ENCODE results near the gene KDM8.

Gene KDM8

GRCh38 chr16:27234603-27235002, 31.3 kb downstream of the KDM8 start:
- peak overlapping the region in 1 of 5 donors; percentile 32 for H3K9ac ChIP-seq (ENCODE audit: low read length in 5 of 5)
- H3K36me3 ChIP-seq (ENCODE audit: control insufficient read depth in 5 of 5, insufficient read depth in 5 of 5, low read length in 5 of 5): peaks cover 0 to 39% (median 25%) of the 10 kb centered on the region in 5 donors
- H3K4me1 ChIP-seq (ENCODE audit: control insufficient read depth in 5 of 5, insufficient read depth in 5 of 5, low read length in 5 of 5): peaks cover 5 to 65% (median 33%) of the 10 kb centered on the region in 5 donors
- no peaks in the 10 kb centered on the region for H3K27me3 ChIP-seq (ENCODE audit: control insufficient read depth in 5 of 5, insufficient read depth in 4 of 5, low read length in 5 of 5)
- no peak overlapping the region for H3K4me3 ChIP-seq (ENCODE audit: low read depth in 1 of 5, low read length in 5 of 5)
- H3K9me3 ChIP-seq (ENCODE audit: control insufficient read depth in 5 of 5, low read length in 5 of 5): no peaks in the 10 kb centered on the region
- no peak overlapping the region for H3K27ac ChIP-seq (ENCODE audit: low read depth, low read length)

- H3K4me1 ChIP-seq (ENCODE audit: control insufficient read depth in 5 of 5, insufficient read depth in 5 of 5, low read length in 5 of 5): peaks cover 5 to 64% (median 33%) of the 10 kb centered on the region in 5 donors
- no peaks in the 10 kb centered on the region for H3K27me3 ChIP-seq (ENCODE audit: control insufficient read depth in 5 of 5, insufficient read depth in 4 of 5, low read length in 5 of 5)
- H3K9me3 ChIP-seq (ENCODE audit: control insufficient read depth in 5 of 5, low read length in 5 of 5): no peaks in the 10 kb centered on the region
- peak overlapping the region in 1 of 5 donors; percentile 41 for H3K9ac ChIP-seq (ENCODE audit: low read length in 5 of 5)
- peaks cover 0 to 32% (median 23%) of the 10 kb centered on the region in 5 donors for H3K36me3 ChIP-seq (ENCODE audit: control insufficient read depth in 5 of 5, insufficient read depth in 5 of 5, low read length in 5 of 5)
- H3K4me3 ChIP-seq (ENCODE audit: low read depth in 1 of 5, low read length in 5 of 5): peak overlapping the region in 4 of 5 donors; percentile 18 to 25 (median 21)
- H3K27ac ChIP-seq (ENCODE audit: low read depth, low read length): peak overlapping the region; percentile 35
Observed at GRCh38 chr16:27235055-27235937, 32.0 kb downstream of the KDM8 start.

GRCh38 chr16:27235938-27236245, 32.6 kb downstream of the KDM8 start:
- Histone ChIP-seq H3K9ac (ENCODE audit: low read length in 5 of 5) (peak overlapping the region in 1 of 5 donors; percentile 41), H3K27me3 (ENCODE audit: control insufficient read depth in 5 of 5, insufficient read depth in 4 of 5, low read length in 5 of 5) (no peaks in the 10 kb centered on the region), H3K9me3 (ENCODE audit: control insufficient read depth in 5 of 5, low read length in 5 of 5) (no peaks in the 10 kb centered on the region), H3K27ac (ENCODE audit: low read depth, low read length) (peak overlapping the region; percentile 35), H3K36me3 (ENCODE audit: control insufficient read depth in 5 of 5, insufficient read depth in 5 of 5, low read length in 5 of 5) (peaks cover 0 to 26% (median 18%) of the 10 kb centered on the region in 5 donors), H3K4me3 (ENCODE audit: low read depth in 1 of 5, low read length in 5 of 5) (no peak overlapping the region), H3K4me1 (ENCODE audit: control insufficient read depth in 5 of 5, insufficient read depth in 5 of 5, low read length in 5 of 5) (peaks cover 5 to 64% (median 36%) of the 10 kb centered on the region in 5 donors)

GRCh38 chr16:27236635-27237218, 33.4 kb downstream of the KDM8 start:
- Histone ChIP-seq H3K4me3 (ENCODE audit: low read depth in 1 of 5, low read length in 5 of 5) (no peak overlapping the region), H3K27ac (ENCODE audit: low read depth, low read length) (peak overlapping the region; percentile 50), H3K9me3 (ENCODE audit: control insufficient read depth in 5 of 5, low read length in 5 of 5) (no peaks in the 10 kb centered on the region), H3K4me1 (ENCODE audit: control insufficient read depth in 5 of 5, insufficient read depth in 5 of 5, low read length in 5 of 5) (peaks cover 9 to 69% (median 45%) of the 10 kb centered on the region in 5 donors), H3K27me3 (ENCODE audit: control insufficient read depth in 5 of 5, insufficient read depth in 4 of 5, low read length in 5 of 5) (no peaks in the 10 kb centered on the region), H3K36me3 (ENCODE audit: control insufficient read depth in 5 of 5, insufficient read depth in 5 of 5, low read length in 5 of 5) (peaks cover 0 to 19% (median 14%) of the 10 kb centered on the region in 5 donors), H3K9ac (ENCODE audit: low read length in 5 of 5) (peak overlapping the region in 2 of 5 donors; percentile 15 to 44)

GRCh38 chr16:27237219-27238015, 34.1 kb downstream of the KDM8 start:
- H3K27ac ChIP-seq (ENCODE audit: low read depth, low read length): peak overlapping the region; percentile 50
- peak overlapping the region in 3 of 5 donors; percentile 9 to 44 (median 15) for H3K9ac ChIP-seq (ENCODE audit: low read length in 5 of 5)
- H3K36me3 ChIP-seq (ENCODE audit: control insufficient read depth in 5 of 5, insufficient read depth in 5 of 5, low read length in 5 of 5): peaks cover 0 to 12% (median 7%) of the 10 kb centered on the region in 5 donors
- peaks cover 13 to 71% (median 51%) of the 10 kb centered on the region in 5 donors for H3K4me1 ChIP-seq (ENCODE audit: control insufficient read depth in 5 of 5, insufficient read depth in 5 of 5, low read length in 5 of 5)
- no peaks in the 10 kb centered on the region for H3K27me3 ChIP-seq (ENCODE audit: control insufficient read depth in 5 of 5, insufficient read depth in 4 of 5, low read length in 5 of 5)
- H3K9me3 ChIP-seq (ENCODE audit: control insufficient read depth in 5 of 5, low read length in 5 of 5): no peaks in the 10 kb centered on the region
- H3K4me3 ChIP-seq (ENCODE audit: low read depth in 1 of 5, low read length in 5 of 5): peak overlapping the region in 2 of 5 donors; percentile 6 to 24

- H3K4me1 ChIP-seq (ENCODE audit: control insufficient read depth in 5 of 5, insufficient read depth in 5 of 5, low read length in 5 of 5): peaks cover 16 to 78% (median 57%) of the 10 kb centered on the region in 5 donors
Observed at GRCh38 chr16:27238016-27238587, 34.8 kb downstream of the KDM8 start.

GRCh38 chr16:27238591-27238990, 35.3 kb downstream of the KDM8 start:
- peaks cover 0 to 6% (median 3%) of the 10 kb centered on the region in 5 donors for H3K36me3 ChIP-seq (ENCODE audit: control insufficient read depth in 5 of 5, insufficient read depth in 5 of 5, low read length in 5 of 5)
- no peak overlapping the region for H3K27ac ChIP-seq (ENCODE audit: low read depth, low read length)
- H3K4me3 ChIP-seq (ENCODE audit: low read depth in 1 of 5, low read length in 5 of 5): no peak overlapping the region
- no peak overlapping the region for H3K9ac ChIP-seq (ENCODE audit: low read length in 5 of 5)
- peaks cover 19 to 83% (median 62%) of the 10 kb centered on the region in 5 donors for H3K4me1 ChIP-seq (ENCODE audit: control insufficient read depth in 5 of 5, insufficient read depth in 5 of 5, low read length in 5 of 5)
- H3K9me3 ChIP-seq (ENCODE audit: control insufficient read depth in 5 of 5, low read length in 5 of 5): no peaks in the 10 kb centered on the region
- no peaks in the 10 kb centered on the region for H3K27me3 ChIP-seq (ENCODE audit: control insufficient read depth in 5 of 5, insufficient read depth in 4 of 5, low read length in 5 of 5)

More at GRCh38 chr16:27238016-27238587, 34.8 kb downstream of the KDM8 start:
- Histone ChIP-seq H3K9ac (ENCODE audit: low read length in 5 of 5) (no peak overlapping the region), H3K4me3 (ENCODE audit: low read depth in 1 of 5, low read length in 5 of 5) (peak overlapping the region in 1 of 5 donors; percentile 6), H3K9me3 (ENCODE audit: control insufficient read depth in 5 of 5, low read length in 5 of 5) (no peaks in the 10 kb centered on the region), H3K27me3 (ENCODE audit: control insufficient read depth in 5 of 5, insufficient read depth in 4 of 5, low read length in 5 of 5) (no peaks in the 10 kb centered on the region), H3K36me3 (ENCODE audit: control insufficient read depth in 5 of 5, insufficient read depth in 5 of 5, low read length in 5 of 5) (peaks cover 0 to 11% (median 3%) of the 10 kb centered on the region in 5 donors), H3K27ac (ENCODE audit: low read depth, low read length) (no peak overlapping the region)

- Histone ChIP-seq H3K4me1 (ENCODE audit: control insufficient read depth in 5 of 5, insufficient read depth in 5 of 5, low read length in 5 of 5) (peaks cover 19 to 87% (median 66%) of the 10 kb centered on the region in 5 donors), H3K9ac (ENCODE audit: low read length in 5 of 5) (no peak overlapping the region), H3K4me3 (ENCODE audit: low read depth in 1 of 5, low read length in 5 of 5) (no peak overlapping the region), H3K36me3 (ENCODE audit: control insufficient read depth in 5 of 5, insufficient read depth in 5 of 5, low read length in 5 of 5) (peaks cover 0 to 2% (median 2%) of the 10 kb centered on the region in 5 donors), H3K27me3 (ENCODE audit: control insufficient read depth in 5 of 5, insufficient read depth in 4 of 5, low read length in 5 of 5) (no peaks in the 10 kb centered on the region), H3K27ac (ENCODE audit: low read depth, low read length) (no peak overlapping the region), H3K9me3 (ENCODE audit: control insufficient read depth in 5 of 5, low read length in 5 of 5) (no peaks in the 10 kb centered on the region)
Observed at GRCh38 chr16:27239026-27239425, 35.7 kb downstream of the KDM8 start.

- no peaks in the 10 kb centered on the region for H3K9me3 ChIP-seq (ENCODE audit: control insufficient read depth in 5 of 5, low read length in 5 of 5)
- H3K36me3 ChIP-seq (ENCODE audit: control insufficient read depth in 5 of 5, insufficient read depth in 5 of 5, low read length in 5 of 5): no peaks in the 10 kb centered on the region
- no peaks in the 10 kb centered on the region for H3K27me3 ChIP-seq (ENCODE audit: control insufficient read depth in 5 of 5, insufficient read depth in 4 of 5, low read length in 5 of 5)
- H3K27ac ChIP-seq (ENCODE audit: low read depth, low read length): no peak overlapping the region
- peaks cover 24 to 89% (median 70%) of the 10 kb centered on the region in 5 donors for H3K4me1 ChIP-seq (ENCODE audit: control insufficient read depth in 5 of 5, insufficient read depth in 5 of 5, low read length in 5 of 5)
- H3K4me3 ChIP-seq (ENCODE audit: low read depth in 1 of 5, low read length in 5 of 5): no peak overlapping the region
- H3K9ac ChIP-seq (ENCODE audit: low read length in 5 of 5): no peak overlapping the region
Observed at GRCh38 chr16:27239906-27240655, 36.8 kb downstream of the KDM8 start.

Data from subcutaneous abdominal adipose tissue (tissue), 5 donors.